Endothelial cell of umbilical vein (primary cell): Measurements from ENCODE around the gene AUTS2.

Source experiments
- EZH2 ChIP-seq: IDR thresholded peaks from 2 replicates; pipeline ENCODE4 v1.6.1; 2012; ENCODE audit warnings: borderline replicate concordance, low read depth, mild to moderate bottlenecking, moderate library complexity, low read length, inconsistent platforms; ENCODE audit not compliant: severe bottlenecking
- FOS ChIP-seq: IDR thresholded peaks from 2 replicates; pipeline ENCODE4 v1.6.1; 2011; ENCODE audit warnings: mild to moderate bottlenecking, low read length, moderate library complexity, borderline replicate concordance; ENCODE audit not compliant: insufficient read depth
- GATA2 ChIP-seq: IDR thresholded peaks from 2 replicates; pipeline ENCODE4 v1.7.0; 2011; ENCODE audit warnings: low read depth, mild to moderate bottlenecking, moderate library complexity, mixed read lengths, low read length; ENCODE audit not compliant: insufficient read length, insufficient read depth
- JUN ChIP-seq: IDR thresholded peaks from 2 replicates; pipeline ENCODE4 v1.6.1; 2011; ENCODE audit warnings: borderline replicate concordance, low read depth; ENCODE audit not compliant: insufficient read length, insufficient read depth
- MYC ChIP-seq: IDR thresholded peaks from one replicate; pipeline ENCODE4 v1.6.1; 2011; ENCODE audit warnings: mild to moderate bottlenecking, low read depth, low read length
- POLR2A ChIP-seq: IDR thresholded peaks from 2 replicates; pipeline ENCODE4 v1.6.1; 2012; ENCODE audit warnings: low read depth, mild to moderate bottlenecking, control low read depth, low read length
- POLR2AphosphoS5 ChIP-seq: IDR thresholded peaks from 2 replicates; pipeline ENCODE4 v1.6.1; 2012; ENCODE audit warnings: low read depth, mild to moderate bottlenecking, control low read depth, low read length, moderate library complexity; ENCODE audit not compliant: insufficient read depth
- TF ChIP-seq, protein P1 (sequence below), 2 donors: IDR thresholded peaks; 1 replicate in 1 of 2; 2 replicates in 1 of 2; pipeline ENCODE4 v1.5.1; 2011; ENCODE audit warnings: low read length in 2 of 2, mild to moderate bottlenecking in 2 of 2, moderate library complexity in 2 of 2, control low read depth in 1 of 2, inconsistent platforms in 1 of 2, low read depth in 1 of 2; ENCODE audit not compliant: insufficient read depth in 1 of 2; ENCODE audit errors: extremely low read depth in 1 of 2
- TF ChIP-seq, protein P2 (sequence below): IDR thresholded peaks from 2 replicates; pipeline ENCODE4 v1.6.1; 2011; ENCODE audit not compliant: insufficient read depth, insufficient read length

DNA sequence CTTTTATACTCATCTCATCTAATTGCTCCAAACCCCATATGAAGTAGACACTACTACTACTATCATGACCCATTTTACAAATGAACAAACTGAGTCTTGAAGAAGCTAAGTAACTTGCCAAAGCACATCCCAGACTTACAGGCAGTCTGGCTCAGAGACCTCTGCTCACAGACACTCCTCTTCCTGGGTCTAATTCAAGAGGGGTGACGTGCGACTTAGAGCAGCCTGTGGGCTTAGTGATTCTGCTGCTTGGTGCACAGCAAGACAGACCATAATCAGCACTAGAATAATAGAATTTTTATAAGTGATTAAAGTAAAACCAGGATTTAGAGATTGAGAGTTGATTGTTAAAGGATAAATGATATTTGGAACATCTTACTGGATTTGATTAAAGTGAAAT is 750.8 kb downstream of the AUTS2 start:
- TF ChIP-seq, protein P1, sequence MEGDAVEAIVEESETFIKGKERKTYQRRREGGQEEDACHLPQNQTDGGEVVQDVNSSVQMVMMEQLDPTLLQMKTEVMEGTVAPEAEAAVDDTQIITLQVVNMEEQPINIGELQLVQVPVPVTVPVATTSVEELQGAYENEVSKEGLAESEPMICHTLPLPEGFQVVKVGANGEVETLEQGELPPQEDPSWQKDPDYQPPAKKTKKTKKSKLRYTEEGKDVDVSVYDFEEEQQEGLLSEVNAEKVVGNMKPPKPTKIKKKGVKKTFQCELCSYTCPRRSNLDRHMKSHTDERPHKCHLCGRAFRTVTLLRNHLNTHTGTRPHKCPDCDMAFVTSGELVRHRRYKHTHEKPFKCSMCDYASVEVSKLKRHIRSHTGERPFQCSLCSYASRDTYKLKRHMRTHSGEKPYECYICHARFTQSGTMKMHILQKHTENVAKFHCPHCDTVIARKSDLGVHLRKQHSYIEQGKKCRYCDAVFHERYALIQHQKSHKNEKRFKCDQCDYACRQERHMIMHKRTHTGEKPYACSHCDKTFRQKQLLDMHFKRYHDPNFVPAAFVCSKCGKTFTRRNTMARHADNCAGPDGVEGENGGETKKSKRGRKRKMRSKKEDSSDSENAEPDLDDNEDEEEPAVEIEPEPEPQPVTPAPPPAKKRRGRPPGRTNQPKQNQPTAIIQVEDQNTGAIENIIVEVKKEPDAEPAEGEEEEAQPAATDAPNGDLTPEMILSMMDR (IDR thresholded peaks at IDR 0.05; ENCODE audit: extremely low read depth in 1 of 2, insufficient read depth in 1 of 2, low read depth in 1 of 2, low read length in 2 of 2) = no peak
- TF ChIP-seq POLR2A (no peak), JUN (no peak), EZH2 (no peak), POLR2AphosphoS5 (no peak), GATA2 (no peak), MYC (no peak), FOS (no peak)
- TF ChIP-seq, protein P2, sequence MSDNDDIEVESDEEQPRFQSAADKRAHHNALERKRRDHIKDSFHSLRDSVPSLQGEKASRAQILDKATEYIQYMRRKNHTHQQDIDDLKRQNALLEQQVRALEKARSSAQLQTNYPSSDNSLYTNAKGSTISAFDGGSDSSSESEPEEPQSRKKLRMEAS = no peak
